ENCODE measurements around the gene CX3CR1. TPM values are rescaled to one million over a fixed set of nuclear protein-coding genes. Genes with fewer than 3 reads are reported as not detected.
A peak's percentile ranks its signal among the peaks of the same experiment; 100 is the strongest.
"Not testable (repeated sequence)": the region's sequence is repeated elsewhere in the genome, so short reads cannot be mapped to it uniquely, and the experiment has no call there.

Gene CX3CR1
- polyA plus RNA-seq, 1 donor = 6.7 TPM

DNA sequence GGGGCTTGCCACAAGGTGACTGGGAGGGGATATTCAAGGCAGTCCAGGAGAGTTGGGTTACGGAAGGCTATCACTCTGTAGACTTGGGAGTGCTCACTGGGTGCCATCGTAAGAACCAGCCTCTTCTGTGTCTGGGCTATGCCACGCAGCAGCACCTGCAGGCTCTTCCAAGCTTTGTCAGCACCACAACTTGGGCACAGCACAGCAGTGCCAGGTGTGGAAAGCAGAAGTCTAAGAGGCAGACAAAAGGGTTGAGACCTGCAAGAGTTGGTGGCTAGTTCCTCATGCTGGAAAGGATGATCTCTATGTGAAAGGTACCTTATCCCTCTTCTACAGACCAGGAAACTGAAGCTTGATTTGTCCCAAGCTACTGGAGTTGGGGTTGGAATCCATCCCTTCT is 15.8 kb downstream of the CX3CR1 start:
- no peak for DNase-seq

DNA sequence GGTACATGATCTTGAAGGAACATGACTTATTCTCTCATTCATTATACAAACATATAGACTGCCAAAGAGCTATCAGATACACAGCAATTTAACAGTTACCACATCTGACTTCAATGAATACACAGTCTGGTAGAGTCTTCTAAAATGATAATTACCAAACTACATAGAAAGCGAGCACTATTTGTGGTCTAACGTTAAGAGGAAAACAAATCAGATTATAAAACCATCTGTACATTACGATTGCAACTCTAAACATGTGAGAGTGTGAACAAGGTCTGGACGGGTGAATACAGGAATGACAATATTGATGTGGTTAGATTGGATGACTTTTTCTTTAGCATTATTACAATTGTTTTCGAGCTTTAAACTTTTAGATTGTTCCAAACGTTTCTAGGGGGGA is 16.3 kb downstream of the CX3CR1 start:
- no peak for DNase-seq

DNA sequence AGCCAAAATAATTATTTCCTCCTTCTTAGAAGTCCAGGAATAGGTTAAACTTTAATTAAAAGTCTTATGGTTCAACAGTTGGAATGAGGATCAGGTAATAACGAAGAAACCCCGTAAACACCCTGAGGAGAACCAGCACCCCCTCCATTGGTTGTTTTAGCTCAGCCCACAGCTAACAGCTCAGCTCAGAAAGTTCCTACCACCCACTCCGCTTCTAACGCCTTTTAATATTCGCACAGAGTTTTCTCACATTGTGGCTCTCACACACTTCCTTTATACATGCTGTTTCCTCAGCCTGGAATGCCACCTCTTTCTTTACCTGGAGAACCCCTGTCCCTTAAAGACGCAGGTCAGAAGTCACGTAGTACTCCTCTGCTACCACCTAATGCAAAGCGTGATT is 17.0 kb downstream of the CX3CR1 start:
- no peak for DNase-seq

DNA sequence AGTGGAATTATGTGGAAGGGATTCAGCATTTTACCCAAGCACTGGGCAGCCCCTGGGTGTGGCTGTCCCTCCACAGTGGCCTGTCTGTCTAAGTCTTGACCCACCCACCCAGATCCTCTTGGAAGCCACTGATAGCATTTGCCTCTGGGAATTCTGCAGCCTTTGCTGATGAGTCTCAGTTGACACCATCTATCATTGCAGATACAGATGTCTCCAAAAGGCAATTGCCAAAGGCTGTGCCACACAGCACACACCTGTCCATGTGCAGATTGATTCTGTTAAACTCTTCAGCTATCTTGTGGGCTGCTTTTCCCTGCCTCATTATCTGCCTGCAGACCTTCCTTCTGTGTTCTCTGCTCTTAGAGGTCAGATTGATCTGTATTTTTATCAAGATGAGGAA is 18.1 kb downstream of the CX3CR1 start:
- DNase-seq = no peak

DNA sequence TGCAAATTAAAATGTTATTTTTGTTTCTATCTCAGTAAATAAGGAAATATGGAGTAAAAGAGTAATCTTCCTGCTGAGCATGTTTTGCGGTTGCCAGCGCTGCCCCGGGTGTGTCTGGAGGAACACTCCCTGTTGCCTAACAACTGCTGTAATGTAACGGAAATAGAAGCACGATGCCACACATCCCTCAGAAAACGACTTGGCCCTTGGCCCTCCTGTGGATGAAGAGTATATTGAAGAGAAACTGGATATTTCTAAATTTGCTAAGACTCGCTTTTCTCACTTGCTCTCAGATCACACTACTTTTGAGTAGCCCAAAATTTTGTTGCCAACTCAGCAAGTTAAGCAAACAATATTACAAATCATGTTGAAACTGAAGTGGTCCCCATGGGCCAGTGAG is 18.9 kb downstream of the CX3CR1 start:
- DNase-seq = peak; percentile 69

DNA sequence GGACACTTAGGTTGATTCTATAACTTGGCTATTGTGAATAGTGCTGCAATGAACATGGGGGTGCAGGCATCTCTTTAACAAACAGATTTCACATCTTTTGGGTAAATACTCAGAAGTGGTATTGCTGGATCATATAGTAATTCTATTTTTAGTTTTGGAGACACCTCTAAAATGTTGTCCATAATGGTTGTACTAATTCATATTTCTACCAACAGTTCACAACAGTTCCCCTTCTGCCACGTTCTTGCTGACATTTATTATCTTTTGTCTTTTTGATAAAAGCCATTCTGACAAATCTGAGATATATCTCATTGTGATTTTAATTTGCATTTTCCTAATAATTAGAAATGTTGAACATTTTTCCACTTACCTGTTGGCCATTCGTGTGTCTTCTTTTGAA is 19.5 kb downstream of the CX3CR1 start:
- no peak for DNase-seq

DNA sequence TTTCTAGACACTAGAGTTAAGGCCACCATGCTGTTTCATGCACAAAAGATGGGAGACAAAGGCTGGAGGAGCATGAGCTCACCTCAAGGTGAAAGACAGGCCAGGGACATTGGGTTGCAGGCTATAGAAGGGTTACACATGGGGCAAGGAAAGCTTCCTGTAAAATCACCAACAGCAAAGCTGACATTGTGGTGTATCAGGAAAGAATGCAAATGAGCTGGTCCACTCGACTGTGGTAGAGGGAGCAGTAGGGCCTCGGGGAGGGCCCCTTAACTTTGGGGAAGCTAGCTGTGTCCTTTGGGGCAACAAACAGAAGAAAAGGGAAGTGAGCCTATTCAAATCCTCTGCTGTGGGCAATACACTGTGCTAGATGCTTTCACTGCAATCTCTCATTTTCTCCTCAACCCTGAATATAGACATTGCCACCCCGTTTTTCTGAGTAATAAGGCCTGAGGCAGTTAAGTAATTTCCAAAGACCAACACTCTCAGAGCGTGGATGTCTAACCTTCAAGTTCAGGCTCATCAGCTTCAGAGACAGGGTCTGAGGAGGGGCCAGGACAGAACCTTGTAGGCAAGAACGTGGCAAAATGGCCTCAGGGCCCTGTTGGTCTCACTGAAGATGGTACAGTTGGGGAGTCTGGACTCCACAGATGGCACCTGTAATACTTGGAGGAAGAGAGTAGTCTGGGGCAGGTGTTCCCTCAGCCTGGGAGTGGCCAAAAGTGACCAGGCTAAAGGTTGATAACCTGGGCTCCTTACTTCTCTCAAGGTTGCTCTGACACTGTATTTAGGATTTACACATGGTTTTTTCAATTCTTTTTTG is 24.1 kb downstream of the CX3CR1 start:
- DNase-seq = no peak

DNA sequence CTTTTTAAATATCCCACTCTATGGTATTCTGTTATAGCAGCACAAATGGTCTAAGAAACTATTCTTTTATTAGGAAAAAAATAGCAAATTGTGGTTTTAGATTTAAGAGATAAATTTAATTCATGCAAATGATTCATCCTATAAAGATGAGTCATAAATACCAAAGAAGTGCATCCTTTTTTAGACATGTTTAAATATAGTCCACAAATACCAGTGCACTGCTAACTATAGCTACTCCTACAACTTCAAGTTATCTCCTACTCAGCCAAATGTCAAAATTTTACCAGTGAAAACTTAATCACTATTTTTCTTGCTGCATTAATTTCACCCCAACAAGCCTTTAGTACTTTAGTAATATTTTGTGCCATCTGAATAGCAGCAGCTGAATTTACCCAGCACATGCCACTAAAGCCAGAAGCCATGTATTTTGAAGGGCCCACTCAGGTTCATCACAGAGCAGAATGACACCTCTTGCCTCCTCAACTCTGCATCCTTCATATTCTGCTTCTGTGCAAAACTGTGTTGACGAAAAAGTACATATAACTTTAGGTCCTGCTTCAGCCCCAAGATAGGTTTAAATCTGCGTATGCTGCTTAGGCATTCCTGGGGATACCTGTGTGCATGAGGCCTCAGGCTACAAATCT is 24.9 kb downstream of the CX3CR1 start:
- no peak for DNase-seq

DNA sequence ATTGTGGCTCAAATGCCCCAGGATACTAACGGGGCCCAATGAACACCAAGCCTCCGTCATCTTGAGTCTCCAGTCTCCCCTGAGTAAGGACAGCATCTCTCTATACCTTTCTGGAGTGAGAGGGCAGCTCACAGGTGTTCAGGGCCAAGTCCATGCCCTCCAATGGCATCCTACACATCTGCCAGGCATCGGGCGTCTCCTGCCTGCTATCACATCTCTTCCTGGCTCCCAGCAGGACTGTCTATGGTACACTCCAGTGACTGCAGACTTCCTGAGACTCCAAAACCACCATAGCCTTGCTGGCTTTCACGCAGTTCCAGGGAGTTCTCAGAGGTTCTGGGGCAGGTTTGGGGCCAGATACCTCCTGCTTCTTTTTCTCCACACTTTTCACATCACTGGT is 28.3 kb downstream of the CX3CR1 start:
- no peak for DNase-seq

DNA sequence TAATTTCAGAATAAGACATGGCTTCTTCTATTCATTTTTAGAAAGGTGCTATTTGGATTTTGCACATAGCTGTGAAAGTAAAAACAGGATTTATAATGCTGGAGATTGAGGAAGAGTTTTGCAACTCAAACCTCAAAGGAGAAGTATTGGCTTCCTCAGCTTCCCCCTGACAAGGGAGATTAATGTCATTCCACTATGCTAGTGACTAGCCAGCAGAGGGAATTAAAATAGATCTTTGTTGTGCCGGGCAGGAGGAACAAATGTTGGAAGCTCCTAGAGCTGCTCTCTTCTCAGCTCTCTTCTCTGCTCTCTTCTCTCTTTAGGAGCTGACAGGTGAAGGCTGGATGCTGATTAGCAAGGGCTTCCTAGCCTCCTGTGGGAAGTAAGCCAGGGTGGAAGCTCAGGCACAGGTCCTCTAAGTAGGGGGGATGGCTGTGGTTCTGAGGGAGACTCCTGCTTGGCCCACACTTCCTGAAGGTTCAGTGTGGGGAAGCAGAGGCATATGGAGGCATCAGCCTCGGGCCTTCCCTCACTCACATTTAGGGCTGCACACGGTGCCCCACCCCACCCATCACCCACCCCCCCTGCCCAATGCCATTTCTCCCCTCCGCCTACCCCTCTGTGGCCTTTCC is 29.6 kb downstream of the CX3CR1 start:
- DNase-seq = peak; percentile 18

DNA sequence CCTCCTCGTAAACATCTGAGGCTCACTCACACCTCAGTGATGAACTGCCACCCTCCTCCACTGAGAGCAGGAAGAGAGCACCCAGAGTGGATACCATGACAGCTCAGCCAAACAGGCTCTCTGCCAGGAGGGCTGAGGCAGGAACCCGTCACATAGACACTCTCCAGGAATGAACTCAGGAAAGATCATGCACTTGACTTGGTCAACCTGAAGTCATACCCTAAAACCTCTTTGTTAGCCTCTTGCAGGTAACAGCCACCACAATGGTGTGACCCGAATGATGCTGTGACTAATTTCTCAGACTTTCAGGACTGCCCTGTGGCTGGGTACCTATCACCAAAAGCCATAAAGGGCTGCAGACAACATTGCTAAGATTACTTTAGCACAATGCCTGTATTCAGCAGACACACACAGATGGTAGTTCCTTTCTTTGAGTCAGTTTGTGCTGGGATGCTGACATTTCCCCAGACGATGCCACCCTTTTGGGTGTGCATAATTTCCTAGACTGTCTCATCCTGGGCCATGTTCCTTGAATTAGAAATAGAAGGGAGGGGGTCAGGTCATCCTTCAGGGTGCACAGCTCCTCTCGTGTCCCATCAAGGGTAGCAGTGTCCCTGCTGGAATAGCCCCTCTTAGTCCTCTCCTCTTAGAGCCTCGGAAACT is 30.3 kb downstream of the CX3CR1 start:
- no peak for DNase-seq

DNA sequence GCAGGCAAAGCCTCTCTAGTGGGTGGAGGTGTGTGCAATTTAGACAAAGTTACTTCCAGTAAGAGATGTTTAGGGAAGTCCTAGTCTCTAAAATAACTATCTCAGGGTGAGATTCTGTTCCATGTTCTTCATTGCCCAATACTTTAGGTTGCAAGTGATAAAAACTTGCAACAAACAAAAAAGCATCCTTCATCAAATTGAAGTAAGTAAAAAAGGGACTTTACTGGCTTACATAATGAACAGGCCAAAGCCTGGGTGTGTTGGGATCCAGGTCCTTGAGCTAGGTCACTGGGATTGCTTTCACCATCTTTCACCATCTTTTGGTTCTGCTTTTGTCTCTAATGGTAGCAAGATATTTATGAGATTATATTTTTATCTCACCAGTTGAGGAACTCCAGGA is 38.3 kb downstream of the CX3CR1 start:
- no peak for DNase-seq

DNA sequence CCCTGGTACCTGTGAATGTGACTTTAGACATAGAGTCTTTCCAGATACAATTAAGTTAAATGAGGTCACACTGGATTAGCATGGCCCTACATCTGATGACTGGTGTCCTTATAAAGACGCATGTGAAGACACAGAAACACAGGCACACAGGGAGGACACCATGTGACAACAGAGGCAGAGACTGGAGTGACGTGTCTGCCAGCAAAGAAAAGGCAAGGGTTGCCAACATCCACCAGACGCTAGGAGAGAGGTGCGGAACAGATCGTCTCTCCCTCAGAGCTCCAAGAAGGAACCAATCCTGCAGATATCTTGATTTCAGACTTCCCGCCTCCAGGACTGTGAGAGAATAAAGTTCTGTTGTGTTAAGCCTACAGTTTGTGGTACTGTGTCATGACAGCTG is 42.8 kb downstream of the CX3CR1 start:
- DNase-seq = no peak

DNA sequence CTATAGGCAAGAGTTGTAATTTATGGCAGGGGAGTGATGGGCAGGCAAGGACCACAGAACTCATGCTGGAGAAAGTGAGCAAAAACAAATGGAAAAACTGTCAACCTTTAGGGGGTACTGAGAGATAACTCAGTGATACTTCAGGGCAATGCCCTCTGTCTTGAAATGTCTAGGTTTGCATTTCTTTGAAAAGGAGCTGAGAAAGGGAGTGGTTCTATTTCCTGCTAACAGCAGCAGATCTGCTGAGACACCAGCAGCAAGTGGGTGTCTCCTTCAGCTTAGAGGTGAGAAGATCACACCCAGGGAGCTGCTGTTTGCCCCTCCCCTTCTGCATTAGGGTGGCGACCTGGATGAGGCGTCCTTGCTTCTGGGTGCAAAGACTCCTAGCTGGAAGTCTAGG is 45.2 kb downstream of the CX3CR1 start:
- no peak for DNase-seq

DNA sequence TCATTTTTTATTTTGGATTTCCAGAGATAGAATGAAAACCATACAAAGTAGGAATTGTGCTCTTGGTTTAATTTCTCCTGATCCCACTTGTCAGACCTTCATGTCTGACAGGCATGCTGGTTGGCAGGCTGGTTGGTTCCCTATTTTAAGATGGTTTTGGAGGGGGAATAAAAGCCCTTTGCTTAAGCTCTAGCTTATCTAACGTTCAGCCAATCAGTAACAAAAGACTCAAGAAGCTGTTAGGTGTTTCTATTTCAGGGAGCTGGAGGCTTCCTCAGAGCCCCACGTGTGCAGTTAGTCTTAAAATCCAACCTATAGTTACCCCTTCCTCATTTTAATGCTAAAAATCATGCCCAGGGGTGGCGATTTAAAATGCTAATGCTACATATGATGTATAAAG is 47.0 kb downstream of the CX3CR1 start:
- no peak for DNase-seq

DNA sequence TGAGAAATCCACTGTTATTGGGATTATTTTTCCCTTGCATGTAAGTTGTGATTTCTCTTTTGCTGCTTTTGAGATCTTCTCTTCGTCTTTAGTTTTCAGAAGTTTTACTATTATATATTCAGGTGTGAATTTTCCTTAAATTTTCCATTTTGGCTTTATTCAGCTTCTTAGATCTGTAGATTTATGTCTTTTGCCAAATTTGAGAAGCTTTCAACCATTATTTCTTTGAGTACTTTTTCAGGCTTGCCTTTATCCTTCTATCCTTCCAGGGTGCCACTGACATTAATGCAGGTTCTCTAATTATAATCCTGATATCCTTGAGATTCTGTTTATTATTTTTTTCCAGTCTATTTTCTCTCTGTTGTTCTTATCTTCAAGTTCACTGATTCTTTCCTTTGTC is 49.4 kb downstream of the CX3CR1 start:
- DNase-seq = no peak

DNA sequence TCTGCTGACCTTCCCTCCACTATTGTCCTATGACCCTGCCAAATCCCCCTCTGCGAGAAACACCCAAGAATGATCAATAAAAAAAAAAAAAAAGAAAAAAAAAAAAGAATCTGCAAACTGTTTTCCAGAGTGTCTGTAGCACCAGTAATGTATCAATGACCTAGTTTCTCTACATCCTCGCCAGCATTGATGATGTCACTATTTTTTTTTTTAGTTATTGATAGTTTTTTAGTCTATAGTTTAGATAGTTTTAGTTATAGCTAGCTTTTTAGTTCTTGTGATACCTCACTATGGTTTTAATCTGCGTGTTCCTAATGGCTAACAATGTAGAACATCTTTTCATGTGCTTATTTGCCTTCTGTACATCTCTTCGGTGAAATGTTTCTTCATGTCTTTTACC is 51.3 kb downstream of the CX3CR1 start:
- DNase-seq = no peak

DNA sequence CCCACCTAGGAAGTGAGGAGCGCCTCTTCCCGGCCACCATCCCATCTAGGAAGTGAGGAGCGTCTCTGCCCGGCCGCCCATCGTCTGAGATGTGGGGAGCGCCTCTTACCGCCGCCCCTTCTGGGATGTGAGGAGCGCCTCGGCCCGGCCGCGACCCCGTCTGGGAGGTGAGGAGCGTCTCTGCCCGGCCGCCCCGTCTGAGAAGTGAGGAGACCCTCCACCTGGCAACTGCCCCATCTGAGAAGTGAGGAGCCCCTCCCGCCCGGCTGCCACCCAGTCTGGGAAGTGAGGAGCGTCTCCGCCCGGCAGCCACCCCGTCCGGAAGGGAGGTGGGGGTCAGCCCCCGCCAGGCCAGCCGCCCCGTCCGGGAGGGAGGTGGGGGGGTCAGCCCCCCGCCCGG is 52.2 kb downstream of the CX3CR1 start:
- not testable (repeated sequence) for DNase-seq

DNA sequence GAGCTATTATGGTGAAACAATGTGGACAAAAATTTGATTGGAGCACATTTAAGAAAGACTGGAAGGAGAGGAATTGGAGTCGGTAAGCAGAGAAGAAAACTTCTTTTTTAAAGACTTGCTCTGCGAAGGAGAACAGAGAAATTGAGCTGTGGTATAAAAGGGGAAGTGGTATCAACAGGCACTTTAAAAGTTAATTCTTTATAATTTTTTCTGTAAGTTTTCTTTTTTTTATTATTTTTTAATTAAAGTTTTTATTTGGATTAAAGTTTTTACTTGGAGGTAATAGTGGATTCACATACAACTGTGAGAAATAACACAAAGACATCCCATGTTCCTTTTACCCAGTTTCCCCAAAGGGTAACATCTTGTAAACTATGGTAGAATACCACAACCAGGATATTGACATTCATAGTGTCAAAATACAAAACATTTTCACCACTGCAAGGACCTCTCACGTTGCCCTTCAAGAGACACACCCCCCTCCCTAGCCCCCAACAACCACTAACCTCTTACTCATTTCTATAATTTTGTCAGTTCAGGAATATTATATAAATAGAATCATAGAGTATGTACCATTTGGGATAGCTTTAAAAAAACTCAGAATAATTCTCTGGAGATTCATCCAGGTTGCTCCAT is 53.6 kb downstream of the CX3CR1 start:
- DNase-seq = no peak

DNA sequence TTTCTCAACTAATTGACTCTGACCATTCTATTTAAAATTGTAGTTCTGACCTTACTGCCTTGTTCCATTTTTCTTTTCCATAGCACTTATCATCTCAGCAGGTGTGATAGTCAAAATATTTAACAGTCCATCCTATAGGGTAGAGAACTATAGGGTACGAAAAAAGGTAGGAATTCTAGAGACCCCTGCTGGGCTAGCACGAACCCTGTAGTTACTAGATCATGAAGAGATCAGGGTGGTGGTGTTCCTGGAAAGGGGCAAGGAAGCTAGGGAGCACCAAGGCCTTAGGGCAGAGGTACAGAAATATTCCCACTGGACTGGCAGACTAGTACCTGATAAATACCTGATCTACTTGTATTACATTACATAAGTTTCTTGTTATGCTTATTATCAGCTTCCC is 55.5 kb downstream of the CX3CR1 start:
- no peak for DNase-seq

DNA sequence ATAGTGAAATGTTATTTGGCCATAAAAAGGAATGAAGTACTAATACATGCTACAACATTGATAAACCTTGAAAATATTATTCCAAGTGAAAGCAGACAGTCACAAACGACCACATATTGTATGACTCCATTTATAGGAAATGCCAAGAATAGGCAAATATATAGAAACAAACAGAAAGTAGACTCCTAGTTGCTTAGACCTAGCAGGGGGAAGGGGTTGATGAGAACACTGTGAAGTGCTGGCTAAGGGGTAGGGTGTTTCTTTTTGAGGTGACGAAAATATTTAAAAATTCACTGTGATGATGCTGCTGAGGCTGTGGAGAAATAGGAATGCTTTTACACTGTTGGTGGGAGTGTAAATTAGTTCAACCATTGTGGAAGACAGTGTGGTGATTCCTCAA is 56.9 kb downstream of the CX3CR1 start:
- DNase-seq = no peak

DNA sequence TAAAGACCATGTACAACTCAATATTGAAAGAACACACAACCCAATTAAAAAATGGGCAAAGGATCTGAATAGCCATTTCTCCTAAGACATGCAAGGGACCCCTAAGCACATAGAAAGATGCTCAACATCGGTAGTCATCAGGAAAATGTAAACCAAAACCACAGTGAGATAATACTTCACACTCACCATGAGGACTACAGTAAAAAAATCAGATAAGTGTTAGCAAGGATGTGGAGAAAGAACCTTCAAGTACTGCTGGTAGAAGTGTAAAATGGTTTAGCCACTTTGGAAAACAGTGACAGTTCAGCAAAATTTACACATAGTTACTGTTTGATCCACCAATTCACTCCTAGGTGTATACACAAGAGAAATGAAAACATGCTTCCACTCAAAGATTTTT is 57.4 kb downstream of the CX3CR1 start:
- no peak for DNase-seq

DNA sequence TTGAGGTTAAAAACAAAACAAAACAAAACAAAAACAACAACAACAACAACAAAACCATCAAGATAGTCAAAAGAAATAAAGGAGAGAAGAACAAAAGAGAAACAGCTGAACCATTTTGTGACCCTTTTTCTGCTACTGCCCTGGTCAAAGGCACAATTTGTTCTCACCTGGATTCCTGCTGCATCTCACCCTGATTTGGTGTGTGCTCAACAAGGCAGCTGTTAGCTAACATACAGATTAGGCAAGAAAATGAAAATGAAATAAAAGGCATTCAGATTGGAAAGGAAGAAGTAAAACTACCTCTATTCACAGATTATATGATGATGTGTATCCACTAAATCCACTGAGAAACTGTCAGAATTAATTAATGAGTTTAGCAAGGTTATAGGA is 58.7 kb downstream of the CX3CR1 start:
- DNase-seq = no peak

Data from hindlimb muscle (tissue), 1 donor.